Body of pancreas (tissue), 4 donors: ENCODE results near the gene ZNF497. TPM values are rescaled to one million over a fixed set of nuclear protein-coding genes. Genes with fewer than 3 reads are reported as not detected.
A peak's percentile ranks its signal among the peaks of the same experiment; 100 is the strongest.

Source experiments
- ATAC-seq: fragments of 150-250 bp; one replicate; pipeline ENCODE4 v1.9.1; 2016
- DNase-seq, 4 donors: peaks; one replicate each; pipeline ENCODE4 v3.0.0-alpha.2; 2019
- H3K27ac ChIP-seq, 4 donors: fragments of 200-600 bp; sonication (generic); 1 replicate in 3 of 4; 2 replicates in 1 of 4; pipeline versions ENCODE4 v1.5.1 to v1.6.1; 2016 to 2019; ENCODE audit warnings: mild to moderate bottlenecking in 1 of 4, mixed read lengths in 1 of 4, moderate library complexity in 1 of 4
- H3K27me3 ChIP-seq, 2 donors: fragments of 200-600 bp; sonication (generic); one replicate each; pipeline ENCODE4 v1.6.0; 2016; ENCODE audit warnings: mild to moderate bottlenecking in 1 of 2
- H3K36me3 ChIP-seq, 2 donors: fragments of 200-600 bp; sonication (generic); replicated peaks in 1 of 2; 2 replicates each; pipeline ENCODE4 v1.5.1; 2016; ENCODE audit warnings: low read depth in 2 of 2; ENCODE audit not compliant: insufficient read depth in 1 of 2
- H3K4me1 ChIP-seq: fragments of 200-600 bp; sonication (generic); one replicate; pipeline ENCODE4 v1.6.0; 2016
- H3K4me3 ChIP-seq, 2 donors: fragments of 200-600 bp; sonication (generic); 1 replicate in 1 of 2; 2 replicates in 1 of 2; pipeline ENCODE4 v1.5.1; 2016 to 2019
- H3K9me3 ChIP-seq, 3 donors: fragments of 200-600 bp; sonication (generic); 1 replicate in 2 of 3; 2 replicates in 1 of 3; pipeline ENCODE4 v1.5.1; 2016
- POLR2A ChIP-seq, 3 donors: fragments of 450-650 bp; IDR thresholded peaks; one replicate each; pipeline ENCODE4 v1.6.1; 2016; ENCODE audit warnings: antibody characterized with exemption in 3 of 3, mild to moderate bottlenecking in 2 of 3
- WGBS, 2 donors: methylation state at CpG; one replicate each; pipeline ENCODE4 v1.1.5; 2017; 5-methylcytosine and 5-hydroxymethylcytosine counted together
- intact Hi-C: fragments of 100-400 bp; cut with DNase I; formaldehyde crosslinking; loops from one replicate; pipeline ENCODE4 v1.15.1; 2023
- total RNA-seq, 2 donors: library from RNA; depleted of rRNA; stranded (reverse); fragments of >200 nt; gene quantifications; one replicate each; pipeline ENCODE4 v1.1.0, GENCODE V29; 2016
- TF ChIP-seq, protein P1 (sequence below), 7 experiments: fragments of 450-650 bp in 4 of 7; fragments of 200-600 bp in 3 of 7; sonication (generic) in 3 of 7; IDR thresholded peaks; one replicate each; pipeline ENCODE4 v1.5.1; 2016 to 2019; ENCODE audit warnings: antibody characterized with exemption in 7 of 7

ZNF497 gene
- total RNA-seq, 2 donors from 2014 or later: 4.6 to 4.7 TPM

DNA sequence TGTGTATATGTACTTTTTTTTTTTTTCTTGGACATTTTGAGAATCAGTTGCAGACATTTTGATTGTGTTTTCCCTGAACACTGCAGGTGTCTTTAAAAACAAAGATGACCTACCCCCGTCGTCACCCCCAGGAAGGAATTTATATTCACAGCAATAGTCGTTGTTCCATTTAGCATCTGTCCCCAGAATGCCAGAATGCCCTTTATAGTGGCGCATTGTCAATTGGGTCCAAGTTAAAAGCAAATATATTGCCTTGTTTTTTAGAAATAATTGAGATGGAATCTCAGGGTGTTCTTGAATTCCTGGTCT, 31.1 kb upstream of the ZNF497 start:
- Histone ChIP-seq H3K4me1 (peaks cover 37% of the 10 kb centered on the region), H3K4me3 (no peak overlapping the region), H3K9me3 (no peaks in the 10 kb centered on the region), H3K27me3 (no peaks in the 10 kb centered on the region), H3K36me3 (peaks cover 17 to 23% of the 10 kb centered on the region in 2 donors), H3K27ac (no peak overlapping the region)
- ATAC-seq (no peak), DNase-seq (no peak)
- TF ChIP-seq, protein P1, sequence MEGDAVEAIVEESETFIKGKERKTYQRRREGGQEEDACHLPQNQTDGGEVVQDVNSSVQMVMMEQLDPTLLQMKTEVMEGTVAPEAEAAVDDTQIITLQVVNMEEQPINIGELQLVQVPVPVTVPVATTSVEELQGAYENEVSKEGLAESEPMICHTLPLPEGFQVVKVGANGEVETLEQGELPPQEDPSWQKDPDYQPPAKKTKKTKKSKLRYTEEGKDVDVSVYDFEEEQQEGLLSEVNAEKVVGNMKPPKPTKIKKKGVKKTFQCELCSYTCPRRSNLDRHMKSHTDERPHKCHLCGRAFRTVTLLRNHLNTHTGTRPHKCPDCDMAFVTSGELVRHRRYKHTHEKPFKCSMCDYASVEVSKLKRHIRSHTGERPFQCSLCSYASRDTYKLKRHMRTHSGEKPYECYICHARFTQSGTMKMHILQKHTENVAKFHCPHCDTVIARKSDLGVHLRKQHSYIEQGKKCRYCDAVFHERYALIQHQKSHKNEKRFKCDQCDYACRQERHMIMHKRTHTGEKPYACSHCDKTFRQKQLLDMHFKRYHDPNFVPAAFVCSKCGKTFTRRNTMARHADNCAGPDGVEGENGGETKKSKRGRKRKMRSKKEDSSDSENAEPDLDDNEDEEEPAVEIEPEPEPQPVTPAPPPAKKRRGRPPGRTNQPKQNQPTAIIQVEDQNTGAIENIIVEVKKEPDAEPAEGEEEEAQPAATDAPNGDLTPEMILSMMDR (IDR thresholded peaks at IDR 0.05): no peak
- TF ChIP-seq POLR2A (IDR thresholded peaks at IDR 0.05): no peak
- intact Hi-C loops: no loop called here
- WGBS, 2 donors: 80 to 87% methylated on average over 4 of the region's 4 CpGs

DNA sequence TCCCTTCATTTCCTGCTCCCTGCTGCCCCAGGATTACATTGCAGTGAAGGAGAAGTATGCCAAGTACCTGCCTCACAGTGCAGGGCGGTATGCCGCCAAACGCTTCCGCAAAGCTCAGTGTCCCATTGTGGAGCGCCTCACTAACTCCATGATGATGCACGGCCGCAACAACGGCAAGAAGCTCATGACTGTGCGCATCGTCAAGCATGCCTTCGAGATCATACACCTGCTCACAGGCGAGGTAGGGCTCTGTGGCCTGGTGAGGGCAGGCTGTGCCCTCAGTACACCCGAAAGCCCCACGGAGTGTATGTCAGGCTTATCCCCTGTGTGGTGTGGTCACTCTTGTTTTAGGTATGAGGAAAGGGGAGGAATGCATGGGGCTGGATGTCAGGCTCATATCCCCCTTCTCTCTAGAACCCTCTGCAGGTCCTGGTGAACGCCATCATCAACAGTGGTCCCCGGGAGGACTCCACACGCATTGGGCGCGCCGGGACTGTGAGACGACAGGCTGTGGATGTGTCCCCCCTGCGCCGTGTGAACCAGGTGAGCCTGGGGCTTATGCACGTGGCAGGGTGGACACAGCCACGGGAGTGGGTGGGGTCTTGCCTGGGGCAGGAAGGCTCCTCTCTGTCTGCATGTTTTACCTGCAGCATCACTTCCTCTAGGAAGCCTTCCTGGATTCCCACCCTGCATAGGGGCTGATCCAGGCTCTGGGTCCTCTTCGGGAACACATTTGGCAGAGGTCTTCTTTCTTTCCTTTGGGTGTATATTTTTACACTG, 30.6 kb upstream of the ZNF497 start:
- Histone ChIP-seq H3K27me3 (no peaks in the 10 kb centered on the region), H3K4me1 (peaks cover 43% of the 10 kb centered on the region), H3K36me3 (peaks cover 17 to 23% of the 10 kb centered on the region in 2 donors), H3K4me3 (no peak overlapping the region), H3K9me3 (no peaks in the 10 kb centered on the region), H3K27ac (no peak overlapping the region)
- ATAC-seq (no peak), DNase-seq (no peak)
- intact Hi-C loops: no loop called here
- TF ChIP-seq, protein P1 (IDR thresholded peaks at IDR 0.05): no peak
- no peak for TF ChIP-seq POLR2A (IDR thresholded peaks at IDR 0.05)
- WGBS, 2 donors: 85 to 92% methylated on average over 9 to 26 of the region's 26 CpGs

DNA sequence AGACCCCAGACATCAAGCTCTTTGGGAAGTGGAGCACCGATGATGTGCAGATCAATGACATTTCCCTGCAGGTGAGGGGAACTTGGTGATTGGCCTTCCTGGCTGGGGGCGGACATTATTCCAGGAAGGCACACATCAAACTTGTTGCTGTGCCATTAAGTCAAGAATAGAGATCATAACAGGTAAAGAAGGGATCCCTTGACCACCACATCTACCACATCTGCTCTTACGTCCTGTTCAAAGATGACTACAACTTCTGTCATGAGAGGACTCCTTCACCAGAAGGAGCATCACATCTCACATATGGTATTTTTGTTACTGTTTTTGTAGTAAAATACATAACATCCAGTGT, 25.6 kb upstream of the ZNF497 start:
- Histone ChIP-seq H3K36me3 (peaks cover 5 to 12% of the 10 kb centered on the region in 2 donors), H3K27me3 (no peaks in the 10 kb centered on the region), H3K4me1 (peaks cover 54% of the 10 kb centered on the region), H3K9me3 (no peaks in the 10 kb centered on the region), H3K27ac (no peak overlapping the region), H3K4me3 (peak overlapping the region in 1 of 2 donors; percentile 91)
- 52 to 56% methylated on average over 2 to 3 of the region's 3 CpGs for WGBS, 2 donors
- no peak for DNase-seq
- no peak for TF ChIP-seq POLR2A (IDR thresholded peaks at IDR 0.05)
- TF ChIP-seq, protein P1 (IDR thresholded peaks at IDR 0.05): no peak
- intact Hi-C loops: no loop called here
- ATAC-seq: no peak

DNA sequence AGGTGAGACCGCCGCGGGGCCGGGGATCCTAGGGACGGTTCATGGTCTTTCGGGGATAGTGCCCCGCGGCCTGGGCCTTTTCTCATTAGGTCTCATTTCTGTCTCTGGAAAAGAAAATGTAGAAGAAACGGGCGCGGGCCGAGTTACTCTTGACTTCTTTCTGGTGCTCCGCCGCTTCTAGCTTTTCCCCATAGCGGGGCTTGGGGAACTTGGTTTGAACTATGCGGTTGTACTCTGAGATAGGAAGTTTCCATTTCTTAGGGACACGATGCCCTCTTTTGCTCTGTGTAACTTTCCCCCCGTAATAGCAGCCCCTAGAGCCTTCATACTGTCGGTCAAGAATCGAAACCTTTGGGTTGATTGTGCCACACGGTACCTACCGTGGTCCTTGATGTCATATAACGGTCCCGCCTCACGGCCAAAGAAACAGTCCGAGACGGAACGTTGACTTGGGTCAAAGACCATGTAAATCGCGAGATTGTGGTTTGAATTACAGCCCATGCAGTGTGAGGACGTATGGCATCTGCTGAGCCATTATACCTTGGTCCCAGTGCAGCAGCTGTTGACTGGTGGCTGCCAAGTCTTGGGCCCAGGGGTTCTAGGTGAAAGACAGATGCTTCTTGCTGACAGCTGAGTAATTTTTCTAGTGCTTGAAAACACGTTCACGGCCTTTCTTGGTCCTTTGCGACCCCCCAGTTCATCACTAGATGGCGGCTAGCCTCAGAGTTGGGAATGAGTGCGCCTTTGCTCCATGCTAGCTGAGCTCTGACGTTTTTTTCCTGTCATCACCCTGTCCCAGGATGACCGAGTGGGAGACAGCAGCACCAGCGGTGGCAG, 25.0 kb upstream of the ZNF497 start:
- DNase-seq (no peak), ATAC-seq (no peak)
- Histone ChIP-seq H3K4me1 (peaks cover 59% of the 10 kb centered on the region), H3K4me3 (peak overlapping the region; percentile 87 to 91), H3K9me3 (no peaks in the 10 kb centered on the region), H3K36me3 (peaks cover 0 to 6% of the 10 kb centered on the region in 2 donors), H3K27me3 (no peaks in the 10 kb centered on the region), H3K27ac (peak overlapping the region in 3 of 4 donors; percentile 96 to 99 (median 96))
- TF ChIP-seq POLR2A (IDR thresholded peaks at IDR 0.05): no peak
- TF ChIP-seq, protein P1 (IDR thresholded peaks at IDR 0.05): no peak
- WGBS, 2 donors: 5 to 8% methylated on average over 31 to 39 of the region's 39 CpGs
- intact Hi-C loops: no loop called here
